H1 (cell line): ENCODE measurements around the gene RAD51B. TPM values are rescaled to one million over a fixed set of nuclear protein-coding genes. Genes with fewer than 3 reads are reported as not detected.

ENCODE experiments used
- NANOG ChIP-seq: IDR thresholded peaks from 2 replicates; pipeline ENCODE4 v1.6.1; 2011; ENCODE audit warnings: low read length, low read depth, mild to moderate bottlenecking, inconsistent platforms; ENCODE audit not compliant: insufficient read depth, poor library complexity, severe bottlenecking
- YY1 ChIP-seq: IDR thresholded peaks from 2 replicates; pipeline ENCODE4 v1.6.1; 2011; ENCODE audit warnings: low read depth, mild to moderate bottlenecking, low read length
- polyA plus RNA-seq, 7 experiments: library from polyadenylated mRNA; depleted of rRNA in 3 of 7; stranded (reverse) in 5 of 7; unstranded in 2 of 7; fragments of >200 nt in 5 of 7; fragments of 200-250 nt in 2 of 7; gene quantifications; 1 replicate in 5 of 7; 2 replicates in 1 of 7; 4 replicates in 1 of 7; pipeline versions ENCODE4 v1.2.1 to v1.2.3, GENCODE V29; 2011 to 2013; ENCODE audit warnings: missing spikeins in 2 of 7, mixed read lengths in 2 of 7
- total RNA-seq: library from RNA; stranded (reverse); fragmentation: NEBNext Ultra II Directional; extraction: Animal tissue kit (Norgen Biotek cat#: 25700); gene quantifications from 2 replicates; pipeline ENCODE4 v1.2.1, GENCODE V29; 2021

RAD51B gene
- total and polyA plus RNA-seq, 2 of the 8 experiments (the other 6 are each of a cell fraction or from before 2014, with no cell fraction given) = 3.9 to 14.9 TPM

DNA sequence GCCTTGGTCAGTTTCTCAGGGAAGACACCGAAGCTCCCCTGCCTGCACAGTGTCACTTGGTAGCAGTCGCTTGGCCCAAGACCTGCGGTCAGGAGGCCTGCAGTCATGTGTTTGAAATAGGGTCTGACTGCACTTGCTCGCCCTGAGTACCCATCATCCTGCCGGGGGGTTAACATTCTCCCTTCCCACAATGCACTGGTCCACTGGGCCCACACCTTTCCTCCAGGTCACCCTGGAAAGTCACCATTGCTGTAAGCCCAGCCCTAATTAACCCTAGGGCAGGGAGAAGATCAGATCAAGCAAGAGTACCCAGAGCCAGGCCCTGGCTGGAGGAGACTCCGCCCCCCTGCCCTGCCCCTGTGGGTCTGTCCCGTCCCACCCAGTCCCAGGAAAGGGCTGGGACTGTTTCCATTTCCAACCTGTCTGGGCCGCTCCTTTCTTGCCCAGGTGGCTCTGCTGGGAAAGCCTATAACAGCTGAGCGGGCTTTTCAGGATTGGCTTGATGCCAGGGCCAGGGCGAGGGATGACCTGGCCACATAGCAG is 886.2 kb downstream of the RAD51B start (continued):
- TF ChIP-seq YY1 (no peak), NANOG (no peak)
